Brain pericyte (primary cell): Measurements from ENCODE around the gene PTPRF.
"Not testable (repeated sequence)": the region's sequence is repeated elsewhere in the genome, so short reads cannot be mapped to it uniquely, and the experiment has no call there.

Source experiments
- DNase-seq: peaks from one replicate; pipeline ENCODE4 v3.0.0-alpha.2; 2012; ENCODE audit warnings: low read depth, low spot score

The PTPRF gene

GRCh38 chr1:43530483-43531106 lies at the start of gene PTPRF:
TSS of gene PTPRF (plus strand) at chr1:43530883. CDS start at chr1:43545076, 14,193 bp downstream.
- DNase-seq = no peak

GRCh38 chr1:43481491-43481890 lies 49.2 kb upstream of the PTPRF start:
- DNase-seq = no peak

GRCh38 chr1:43482215-43482614 lies 48.5 kb upstream of the PTPRF start:
- DNase-seq = no peak

- DNase-seq = no peak
Measured at GRCh38 chr1:43484367-43484766, 46.3 kb upstream of the PTPRF start.

GRCh38 chr1:43488165-43488564 lies 42.5 kb upstream of the PTPRF start:
- DNase-seq = no peak

GRCh38 chr1:43491061-43491460 lies 39.6 kb upstream of the PTPRF start:
- no peak for DNase-seq

GRCh38 chr1:43492826-43493225 lies 37.9 kb upstream of the PTPRF start:
- no peak for DNase-seq

- no peak for DNase-seq
Measured at GRCh38 chr1:43493661-43494450, 36.8 kb upstream of the PTPRF start.

GRCh38 chr1:43495204-43495603 lies 35.5 kb upstream of the PTPRF start:
- no peak for DNase-seq

GRCh38 chr1:43499898-43500297 lies 30.8 kb upstream of the PTPRF start:
- DNase-seq = no peak

GRCh38 chr1:43501806-43502205 lies 28.9 kb upstream of the PTPRF start:
- not testable (repeated sequence) for DNase-seq

- no peak for DNase-seq
Measured at GRCh38 chr1:43503534-43503933, 27.1 kb upstream of the PTPRF start.

- DNase-seq = no peak
Measured at GRCh38 chr1:43505077-43505780, 25.5 kb upstream of the PTPRF start.

GRCh38 chr1:43506233-43506632 lies 24.4 kb upstream of the PTPRF start:
- DNase-seq = no peak

GRCh38 chr1:43507296-43508295 lies 23.1 kb upstream of the PTPRF start:
- no peak for DNase-seq

- no peak for DNase-seq
Measured at GRCh38 chr1:43509007-43509739, 21.5 kb upstream of the PTPRF start.

GRCh38 chr1:43509740-43510375 lies 20.8 kb upstream of the PTPRF start:
- no peak for DNase-seq

GRCh38 chr1:43510621-43511020 lies 20.1 kb upstream of the PTPRF start:
- no peak for DNase-seq

- no peak for DNase-seq
Measured at GRCh38 chr1:43511394-43511793, 19.3 kb upstream of the PTPRF start.

- DNase-seq = no peak
Measured at GRCh38 chr1:43512133-43512532, 18.6 kb upstream of the PTPRF start.
